GM23338 (cell line): Measurements from ENCODE around the gene MPRIP. TPM values are rescaled to one million over a fixed set of nuclear protein-coding genes. Genes with fewer than 3 reads are reported as not detected.

Experiments used
- ATAC-seq: fragments of 200-7000 bp; cut with Tn5 transposase; 3 replicates; pipeline ENCODE4 v1.9.1; 2020
- DNase-seq: peaks from one replicate; pipeline ENCODE4 v3.0.0-alpha.2; 2015; ENCODE audit warnings: low spot score
- H2AFZ ChIP-seq: fragments of 200-600 bp; sonication (generic); 2 replicates; pipeline ENCODE4 v1.8.0; 2016; ENCODE audit warnings: antibody characterized with exemption, mild to moderate bottlenecking, moderate library complexity
- H3F3A ChIP-seq: fragments of 200-600 bp; sonication (generic); replicated peaks from 2 replicates; pipeline ENCODE4 v1.8.0; 2017; ENCODE audit warnings: antibody characterized with exemption, mixed run types, low read depth
- H3K27ac ChIP-seq: fragments of 200-600 bp; sonication (generic); 2 replicates; pipeline ENCODE4 v1.6.1; 2016; ENCODE audit warnings: low read depth
- H3K27me3 ChIP-seq: fragments of 200-600 bp; sonication (generic); 2 replicates; pipeline ENCODE4 v1.8.0; 2016; ENCODE audit warnings: mild to moderate bottlenecking, mixed run types, moderate library complexity; ENCODE audit not compliant: insufficient read depth
- H3K36me3 ChIP-seq: fragments of 200-600 bp; sonication (generic); 2 replicates; pipeline ENCODE4 v1.8.0; 2016; ENCODE audit warnings: mild to moderate bottlenecking; ENCODE audit not compliant: insufficient read depth
- H3K4me1 ChIP-seq: fragments of 200-600 bp; sonication (generic); 2 replicates; pipeline ENCODE4 v1.8.0; 2016; ENCODE audit warnings: mild to moderate bottlenecking, moderate library complexity; ENCODE audit not compliant: insufficient read depth
- H3K4me2 ChIP-seq: fragments of 200-600 bp; sonication (generic); 2 replicates; pipeline ENCODE4 v1.7.1; 2017; ENCODE audit warnings: mixed run types
- H3K4me3 ChIP-seq: fragments of 200-600 bp; sonication (generic); 2 replicates; pipeline ENCODE4 v1.6.1; 2016; ENCODE audit warnings: mixed run types
- H3K79me2 ChIP-seq: fragments of 200-600 bp; sonication (generic); replicated peaks from 2 replicates; pipeline ENCODE4 v1.8.0; 2017; ENCODE audit warnings: mild to moderate bottlenecking; ENCODE audit not compliant: insufficient read depth
- H3K9me2 ChIP-seq: fragments of 200-600 bp; sonication (generic); 2 replicates; pipeline ENCODE4 v1.8.0; 2017; ENCODE audit not compliant: insufficient read depth
- H4K20me1 ChIP-seq: fragments of 200-600 bp; sonication (generic); replicated peaks from 2 replicates; pipeline ENCODE4 v1.8.0; 2017; ENCODE audit warnings: mild to moderate bottlenecking; ENCODE audit not compliant: insufficient read depth
- H3K27ac Mint-ChIP-seq: 2 replicates; pipeline ENCODE4 v1.8.0; 2020; ENCODE audit warnings: inconsistent platforms, mild to moderate bottlenecking, moderate library complexity, mixed read lengths
- H3K27me3 Mint-ChIP-seq: 3 replicates; pipeline ENCODE4 v1.8.0; 2022; ENCODE audit warnings: low read depth, mild to moderate bottlenecking, moderate library complexity, mixed read lengths, inconsistent platforms; ENCODE audit not compliant: insufficient read depth, poor library complexity
- H3K36me3 Mint-ChIP-seq: 3 replicates; pipeline ENCODE4 v1.8.0; 2021; ENCODE audit warnings: low read depth, mild to moderate bottlenecking, inconsistent platforms, moderate library complexity, mixed read lengths
- H3K4me1 Mint-ChIP-seq: 3 replicates; pipeline ENCODE4 v1.8.0; 2020; ENCODE audit warnings: mild to moderate bottlenecking, inconsistent platforms, mixed read lengths
- H3K4me3 Mint-ChIP-seq: 3 replicates; pipeline ENCODE4 v1.8.0; 2021; ENCODE audit warnings: moderate library complexity, mild to moderate bottlenecking, inconsistent platforms, mixed read lengths
- H3K9me3 Mint-ChIP-seq: 3 replicates; pipeline ENCODE4 v1.8.0; 2020; ENCODE audit warnings: moderate library complexity, mild to moderate bottlenecking, inconsistent platforms, mixed read lengths
- CREB1 ChIP-seq: fragments of 250-450 bp; sonication (Bioruptor Pico); IDR thresholded peaks from 2 replicates; pipeline ENCODE4 v1.5.0; 2020; ENCODE audit warnings: low read depth, mild to moderate bottlenecking, moderate library complexity
- EZH2 ChIP-seq: fragments of 200-600 bp; sonication (generic); IDR thresholded peaks from one replicate; pipeline ENCODE4 v1.8.0; 2017; ENCODE audit warnings: antibody characterized with exemption, mild to moderate bottlenecking, low read depth; ENCODE audit not compliant: unreplicated experiment
- EZH2phosphoT487 ChIP-seq: fragments of 200-600 bp; sonication (generic); IDR thresholded peaks from one replicate; pipeline ENCODE4 v1.8.1; 2018; ENCODE audit warnings: antibody characterized with exemption; ENCODE audit not compliant: unreplicated experiment
- JUNB ChIP-seq: IDR thresholded peaks from one replicate; pipeline ENCODE4 v1.6.1; 2016; ENCODE audit warnings: antibody characterized with exemption; ENCODE audit not compliant: unreplicated experiment
- NANOG ChIP-seq: IDR thresholded peaks from 2 replicates; pipeline ENCODE4 v1.6.1; 2016; ENCODE audit warnings: antibody characterized with exemption, borderline replicate concordance
- POLR2AphosphoS5 ChIP-seq: IDR thresholded peaks from 2 replicates; pipeline ENCODE4 v1.6.1; 2016; ENCODE audit warnings: antibody characterized with exemption, low read depth
- REST ChIP-seq: IDR thresholded peaks from one replicate; pipeline ENCODE4 v1.6.1; 2018; ENCODE audit warnings: antibody characterized with exemption; ENCODE audit not compliant: unreplicated experiment
- STAT1 ChIP-seq: IDR thresholded peaks from one replicate; pipeline ENCODE4 v1.6.1; 2016; ENCODE audit warnings: antibody characterized with exemption; ENCODE audit not compliant: unreplicated experiment
- ZNF114 ChIP-seq: fragments of 250-450 bp; sonication (Bioruptor Pico); IDR thresholded peaks from 2 replicates; pipeline ENCODE4 v1.5.0; 2020; ENCODE audit warnings: mild to moderate bottlenecking, moderate library complexity
- ZNF331 ChIP-seq: fragments of 250-450 bp; sonication (Bioruptor Pico); IDR thresholded peaks from 2 replicates; pipeline ENCODE4 v1.5.0; 2020; ENCODE audit warnings: low read depth, mild to moderate bottlenecking, moderate library complexity
- ZNF462 ChIP-seq: fragments of 250-450 bp; sonication (Bioruptor Pico); IDR thresholded peaks from 2 replicates; pipeline ENCODE4 v1.5.0; 2020; ENCODE audit warnings: mild to moderate bottlenecking, moderate library complexity
- polyA plus RNA-seq: library from polyadenylated mRNA; unstranded; fragments of >200 nt; fragmentation: Nextera tagmentation; extraction: Ambion mirVana; gene quantifications from 2 replicates; pipeline ENCODE4 v1.2.1, GENCODE V29; 2016
- total RNA-seq: library from RNA; depleted of rRNA; stranded (reverse); fragments of >200 nt; shearing (Covaris generic); gene quantifications from 2 replicates; pipeline ENCODE4 v1.2.3, GENCODE V29; 2014
- TF ChIP-seq, protein P1 (sequence below): IDR thresholded peaks from 2 replicates; pipeline ENCODE4 v1.6.1; 2016; ENCODE audit warnings: antibody characterized with exemption

Gene MPRIP
- total and polyA plus RNA-seq, 2 experiments from 2014 or later, result 39.3 to 113 TPM

DNA sequence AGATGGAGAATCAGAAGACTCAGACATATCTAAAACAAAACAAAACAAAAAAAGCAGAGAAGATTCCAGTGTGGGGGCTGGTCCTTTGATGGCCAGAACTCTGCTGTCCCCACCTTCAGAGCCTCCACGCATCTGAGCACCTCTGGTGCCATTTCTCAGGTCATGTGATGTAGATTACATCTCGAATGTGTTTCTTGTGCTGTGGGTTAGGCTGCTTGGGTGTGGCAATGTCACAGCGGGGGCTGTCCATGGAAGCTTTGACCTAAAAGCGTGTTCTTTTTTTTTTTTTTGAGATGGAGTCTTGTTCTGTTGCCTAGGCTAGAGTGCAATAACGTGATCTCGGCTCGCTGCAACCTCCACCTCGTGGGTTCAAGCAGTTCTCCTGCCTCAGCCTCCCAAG is 112.7 kb downstream of the MPRIP start:
- Histone ChIP-seq H3K9me2 (no peaks in the 10 kb centered on the region), H3K36me3 (no peaks in the 10 kb centered on the region; the same call in 1 of the 2 replicates), H3K4me1 (no peaks in the 10 kb centered on the region), H3K79me2 (no peaks in the 10 kb centered on the region), H2AFZ (no peak overlapping the region), H3K4me2 (no peak overlapping the region), H3K4me3 (no peak overlapping the region), H4K20me1 (no peaks in the 10 kb centered on the region; the same call in 1 of the 2 replicates), H3K27me3 (no peaks in the 10 kb centered on the region), H3F3A (no peaks in the 10 kb centered on the region), H3K27ac (no peak overlapping the region)
- H3K27ac Mint-ChIP-seq, result no peak overlapping the region
- H3K27me3 Mint-ChIP-seq, result no peaks in the 10 kb centered on the region
- TF ChIP-seq STAT1 (no peak), POLR2AphosphoS5 (no peak), JUNB (no peak), EZH2 (no peak), NANOG (no peak)
- peaks cover 38% of the 10 kb centered on the region for H3K36me3 Mint-ChIP-seq
- no peaks in the 10 kb centered on the region for H3K4me1 Mint-ChIP-seq
- no peak for ATAC-seq
- H3K9me3 Mint-ChIP-seq, result no peaks in the 10 kb centered on the region
- no peak for DNase-seq
- no peak overlapping the region for H3K4me3 Mint-ChIP-seq

GRCh38 chr17:17155568-17155967 is 113.3 kb downstream of the MPRIP start:
- Mint-ChIP-seq H3K9me3 (no peaks in the 10 kb centered on the region), H3K4me3 (no peak overlapping the region), H3K4me1 (no peaks in the 10 kb centered on the region), H3K36me3 (peaks cover 33% of the 10 kb centered on the region), H3K27me3 (no peaks in the 10 kb centered on the region), H3K27ac (no peak overlapping the region)
- Histone ChIP-seq H3K36me3 (no peaks in the 10 kb centered on the region; the same call in 1 of the 2 replicates), H3K4me3 (no peak overlapping the region), H3K27ac (no peak overlapping the region), H2AFZ (no peak overlapping the region), H3K79me2 (no peaks in the 10 kb centered on the region), H3K4me2 (no peak overlapping the region), H3K4me1 (no peaks in the 10 kb centered on the region), H3F3A (no peaks in the 10 kb centered on the region), H3K27me3 (no peaks in the 10 kb centered on the region), H3K9me2 (no peaks in the 10 kb centered on the region), H4K20me1 (no peaks in the 10 kb centered on the region)
- no peak for DNase-seq
- no peak for ATAC-seq
- TF ChIP-seq ZNF462, result no peak
- TF ChIP-seq CREB1 (CRISPR knock-in tag), result no peak
- TF ChIP-seq, protein P1, sequence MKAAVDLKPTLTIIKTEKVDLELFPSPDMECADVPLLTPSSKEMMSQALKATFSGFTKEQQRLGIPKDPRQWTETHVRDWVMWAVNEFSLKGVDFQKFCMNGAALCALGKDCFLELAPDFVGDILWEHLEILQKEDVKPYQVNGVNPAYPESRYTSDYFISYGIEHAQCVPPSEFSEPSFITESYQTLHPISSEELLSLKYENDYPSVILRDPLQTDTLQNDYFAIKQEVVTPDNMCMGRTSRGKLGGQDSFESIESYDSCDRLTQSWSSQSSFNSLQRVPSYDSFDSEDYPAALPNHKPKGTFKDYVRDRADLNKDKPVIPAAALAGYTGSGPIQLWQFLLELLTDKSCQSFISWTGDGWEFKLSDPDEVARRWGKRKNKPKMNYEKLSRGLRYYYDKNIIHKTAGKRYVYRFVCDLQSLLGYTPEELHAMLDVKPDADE, result no peak
- TF ChIP-seq NANOG, result no peak
- TF ChIP-seq JUNB, result no peak
- TF ChIP-seq REST, result no peak
- TF ChIP-seq ZNF114 (CRISPR knock-in tag), result no peak
- no peak for TF ChIP-seq EZH2
- TF ChIP-seq ZNF331, result no peak
- no peak for TF ChIP-seq EZH2phosphoT487
- no peak for TF ChIP-seq POLR2AphosphoS5
